Mammary epithelial cell (primary cell): ENCODE measurements around the gene BRMS1L.

Experiments used
- CTCF ChIP-seq, 2 donors: IDR thresholded peaks in 1 of 2; conservative IDR thresholded peaks in 1 of 2; 2 replicates each; pipeline ENCODE4 v1.5.1; 2011 to 2012; ENCODE audit warnings: inconsistent platforms in 2 of 2, low read length in 2 of 2, mild to moderate bottlenecking in 2 of 2, control low read depth in 1 of 2, low read depth in 1 of 2; ENCODE audit not compliant: insufficient read depth in 1 of 2; ENCODE audit errors: extremely low read depth in 1 of 2
- EZH2 ChIP-seq: IDR thresholded peaks from 2 replicates; pipeline ENCODE4 v1.6.1; 2012; ENCODE audit warnings: low read length, inconsistent platforms, borderline replicate concordance

- TF ChIP-seq CTCF (conservative IDR thresholded peaks at IDR 0.05 in 1 of 2, IDR thresholded peaks at IDR 0.05 in 1 of 2; ENCODE audit: extremely low read depth in 1 of 2, insufficient read depth in 1 of 2, low read depth in 1 of 2, low read length in 2 of 2), result no peak
- no peak for TF ChIP-seq EZH2
Observed at GRCh38 chr14:35911097-35911496, 85.0 kb downstream of the BRMS1L start.
